Fibroblast of the aortic adventitia (primary cell): ENCODE results near the gene DNAJC4. TPM values are rescaled to one million over a fixed set of nuclear protein-coding genes. Genes with fewer than 3 reads are reported as not detected.

ENCODE experiments used
- DNase-seq: peaks from one replicate; pipeline ENCODE4 v3.0.0-alpha.2; 2010; ENCODE audit warnings: low read depth
- H3K4me3 ChIP-seq: 2 replicates; pipeline ENCODE4 v1.5.1; 2011; ENCODE audit warnings: low read depth, mild to moderate bottlenecking, control low read depth, low read length, moderate library complexity
- CTCF ChIP-seq: IDR thresholded peaks from 2 replicates; pipeline ENCODE4 v1.5.1; 2011; ENCODE audit warnings: mild to moderate bottlenecking, low read length, control low read depth, inconsistent platforms; ENCODE audit not compliant: insufficient read depth
- total RNA-seq: library from RNA; depleted of rRNA; stranded (reverse); fragments of >200 nt; gene quantifications from 2 replicates; pipeline ENCODE4 v1.2.3, GENCODE V29; 2012; ENCODE audit warnings: low replicate concordance

Gene DNAJC4
- total RNA-seq, 1 donor = 9.0 TPM

GRCh38 chr11:64219354-64219684 is 11.0 kb upstream of the DNAJC4 start:
- H3K4me3 ChIP-seq = no peak overlapping the region
- no peak for TF ChIP-seq CTCF
- no peak for DNase-seq

- H3K4me3 ChIP-seq = no peak overlapping the region
- no peak for TF ChIP-seq CTCF
- no peak for DNase-seq
Observed at GRCh38 chr11:64219755-64220154, 10.6 kb upstream of the DNAJC4 start.

- no peak for TF ChIP-seq CTCF
- DNase-seq = no peak
- no peak overlapping the region for H3K4me3 ChIP-seq
Observed at GRCh38 chr11:64220271-64220670, 10.1 kb upstream of the DNAJC4 start.

- TF ChIP-seq CTCF = no peak
- no peak overlapping the region for H3K4me3 ChIP-seq
- DNase-seq = no peak
Observed at GRCh38 chr11:64220798-64221197, 9.6 kb upstream of the DNAJC4 start.

- no peak for TF ChIP-seq CTCF
- no peak overlapping the region for H3K4me3 ChIP-seq
- no peak for DNase-seq
Observed at GRCh38 chr11:64222651-64223000, 7.7 kb upstream of the DNAJC4 start.

- H3K4me3 ChIP-seq = no peak overlapping the region
- DNase-seq = no peak
- TF ChIP-seq CTCF = no peak
Observed at GRCh38 chr11:64223001-64223651, 7.2 kb upstream of the DNAJC4 start.
